RWPE2 (cell line): Measurements from ENCODE around the gene SCUBE1.

ENCODE experiments used
- ATAC-seq: fragments of 200-7000 bp; cut with Tn5 transposase; 3 replicates; pipeline ENCODE4 v1.9.1; 2021; ENCODE audit warnings: low read depth
- DNase-seq: peaks from one replicate; pipeline ENCODE4 v3.0.0-alpha.2; 2020; ENCODE audit warnings: low spot score
- H3K27ac ChIP-seq: fragments of 450-650 bp; 2 replicates; pipeline ENCODE4 v1.5.1; 2017; ENCODE audit warnings: mild to moderate bottlenecking; ENCODE audit not compliant: poor library complexity, severe bottlenecking
- H3K27me3 ChIP-seq: fragments of 250-450 bp; sonication (Bioruptor Pico); 2 replicates; pipeline ENCODE4 v1.5.1; 2021; ENCODE audit warnings: mild to moderate bottlenecking, moderate library complexity; ENCODE audit not compliant: insufficient read depth, poor library complexity, severe bottlenecking
- H3K36me3 ChIP-seq: fragments of 250-450 bp; sonication (Bioruptor Pico); 2 replicates; pipeline ENCODE4 v1.5.1; 2020; ENCODE audit warnings: low read depth, mild to moderate bottlenecking, moderate library complexity
- H3K4me1 ChIP-seq: fragments of 250-450 bp; sonication (Bioruptor Pico); 2 replicates; pipeline ENCODE4 v1.5.1; 2021; ENCODE audit warnings: mild to moderate bottlenecking, moderate library complexity; ENCODE audit not compliant: insufficient read depth, poor library complexity, severe bottlenecking
- H3K4me3 ChIP-seq: fragments of 250-450 bp; sonication (Bioruptor Pico); 2 replicates; pipeline ENCODE4 v1.5.1; 2021; ENCODE audit warnings: mild to moderate bottlenecking, moderate library complexity; ENCODE audit not compliant: severe bottlenecking
- H3K9me3 ChIP-seq: fragments of 250-450 bp; sonication (Bioruptor Pico); 2 replicates; pipeline ENCODE4 v1.5.1; 2021; ENCODE audit warnings: mild to moderate bottlenecking, moderate library complexity; ENCODE audit not compliant: severe bottlenecking
- CTCF ChIP-seq: fragments of 450-650 bp; IDR thresholded peaks from one replicate; pipeline ENCODE4 v1.5.1; 2017; ENCODE audit warnings: mild to moderate bottlenecking, moderate library complexity; ENCODE audit not compliant: poor library complexity, severe bottlenecking

The SCUBE1 gene

GRCh38 chr22:43270949-43271348, 72.2 kb downstream of the SCUBE1 start:
- no peak for ATAC-seq

GRCh38 chr22:43270314-43270908, 72.8 kb downstream of the SCUBE1 start:
- DNase-seq (no peak), ATAC-seq (no peak)
- Histone ChIP-seq H3K36me3 (no peaks in the 10 kb centered on the region), H3K27me3 (peaks cover 4% of the 10 kb centered on the region), H3K27ac (no peak overlapping the region), H3K4me1 (no peaks in the 10 kb centered on the region), H3K9me3 (peaks cover 2% of the 10 kb centered on the region), H3K4me3 (no peak overlapping the region)
- TF ChIP-seq CTCF, result no peak

More at GRCh38 chr22:43270949-43271348, 72.2 kb downstream of the SCUBE1 start:
- DNase-seq, result no peak
- no peak for TF ChIP-seq CTCF
- no peak overlapping the region for H3K4me3 ChIP-seq
- H3K27ac ChIP-seq, result no peak overlapping the region
- peaks cover 2% of the 10 kb centered on the region for H3K9me3 ChIP-seq
- no peaks in the 10 kb centered on the region for H3K4me1 ChIP-seq
- H3K27me3 ChIP-seq, result peaks cover 4% of the 10 kb centered on the region
- no peaks in the 10 kb centered on the region for H3K36me3 ChIP-seq

- H3K27ac ChIP-seq, result no peak overlapping the region
- no peaks in the 10 kb centered on the region for H3K4me1 ChIP-seq
- H3K27me3 ChIP-seq, result peaks cover 7% of the 10 kb centered on the region
- DNase-seq (no peak), ATAC-seq (no peak)
- H3K9me3 ChIP-seq, result no peaks in the 10 kb centered on the region
- no peak for TF ChIP-seq CTCF
- H3K4me3 ChIP-seq, result no peak overlapping the region
- no peaks in the 10 kb centered on the region for H3K36me3 ChIP-seq
These were observed 73.5 kb downstream of the SCUBE1 start for GRCh38 chr22:43269646-43270045.

GRCh38 chr22:43269246-43269645, 73.9 kb downstream of the SCUBE1 start:
- Histone ChIP-seq H3K27ac (no peak overlapping the region), H3K36me3 (no peaks in the 10 kb centered on the region), H3K27me3 (peaks cover 7% of the 10 kb centered on the region), H3K4me1 (no peaks in the 10 kb centered on the region), H3K4me3 (no peak overlapping the region), H3K9me3 (no peaks in the 10 kb centered on the region)
- no peak for ATAC-seq
- DNase-seq, result no peak
- no peak for TF ChIP-seq CTCF

- H3K4me1 ChIP-seq, result peaks cover 4% of the 10 kb centered on the region
- no peak for TF ChIP-seq CTCF
These were observed 75.1 kb downstream of the SCUBE1 start for GRCh38 chr22:43267981-43268660.

More at GRCh38 chr22:43267981-43268660, 75.1 kb downstream of the SCUBE1 start:
- ATAC-seq (no peak), DNase-seq (no peak)
- no peaks in the 10 kb centered on the region for H3K36me3 ChIP-seq
- no peak overlapping the region for H3K27ac ChIP-seq
- no peak overlapping the region for H3K4me3 ChIP-seq
- H3K9me3 ChIP-seq, result no peaks in the 10 kb centered on the region
- H3K27me3 ChIP-seq, result peaks cover 7% of the 10 kb centered on the region
